HCT116 (cell line): Measurements from ENCODE around the gene RAB31. TPM values are rescaled to one million over a fixed set of nuclear protein-coding genes. Genes with fewer than 3 reads are reported as not detected.

Experiments
- ATAC-seq: fragments of 200-7000 bp; cut with Tn5 transposase; 2 replicates; pipeline ENCODE4 v1.9.1; 2020; ENCODE audit warnings: mild to moderate bottlenecking, moderate library complexity
- BruUV-seq: library from RNA; stranded (reverse); fragments of 400-500 nt; replicated peaks from 2 replicates; lab custom pipeline; 2021; lab: Mats Ljungman, UMichigan
- CTCF ChIA-PET: fragments of 300-600 bp; sonication (Branson Sonifier 250); formaldehyde crosslinking; loops from one replicate; lab custom pipeline; 2021; ENCODE audit warnings: antibody characterized with exemption; lab: Charles Lee
- POLR2A ChIA-PET: fragments of 300-600, 350-600 bp; sonication (Branson Sonifier 250); formaldehyde crosslinking; loops from one replicate; lab custom pipeline; 2021; ENCODE audit warnings: antibody characterized with exemption; lab: Charles Lee
- RAD21 ChIA-PET, 2 experiments: fragments of 300-600 bp; sonication (Branson Sonifier 250); formaldehyde crosslinking; loops; one replicate each; lab custom pipeline; 2023; ENCODE audit warnings: low total read pairs in 2 of 2; ENCODE audit not compliant: uncharacterized antibody in 2 of 2, unreplicated experiment in 2 of 2, low non-redundant PET in 1 of 2; lab: Charles Lee
- DNase-seq: peaks from one replicate; pipeline ENCODE4 v3.0.0-alpha.2; 2010; ENCODE audit warnings: low read depth, low spot score
- H2AFZ ChIP-seq: fragments of 200-600 bp; shearing (Covaris generic), sonication (generic); 2 replicates; pipeline ENCODE4 v1.6.1; 2017; ENCODE audit warnings: low read depth, mixed run types, mixed read lengths, antibody characterized with exemption, low read length; ENCODE audit not compliant: poor library complexity, severe bottlenecking
- H3K27ac ChIP-seq: 2 replicates; pipeline ENCODE4 v1.5.1; 2012; ENCODE audit warnings: low read depth, low read length
- H3K27me3 ChIP-seq: fragments of 200-600 bp; sonication (generic); 2 replicates; pipeline ENCODE4 v1.6.1; 2016; ENCODE audit warnings: mixed run types, low read length, mixed read lengths; ENCODE audit not compliant: insufficient read depth
- H3K36me3 ChIP-seq, 2 experiments: fragments of 200-500 bp in 1 of 2; fragments of 200-600 bp in 1 of 2; sonication (Bioruptor generic) in 1 of 2; sonication (generic) in 1 of 2; 2 replicates each; pipeline versions ENCODE4 v1.5.1 to v1.6.1; 2014 to 2016; ENCODE audit warnings: low read length in 2 of 2, inconsistent platforms in 1 of 2, mixed read lengths in 1 of 2, mixed run types in 1 of 2; ENCODE audit not compliant: insufficient read depth in 2 of 2, control insufficient read depth in 1 of 2
- H3K4me1 ChIP-seq, 2 experiments: fragments of 200-600 bp in 1 of 2; sonication (generic) in 1 of 2; 2 replicates each; pipeline versions ENCODE4 v1.5.1 to v1.6.1; 2012 to 2017; ENCODE audit warnings: low read length in 2 of 2, inconsistent platforms in 1 of 2, mild to moderate bottlenecking in 1 of 2, mixed read lengths in 1 of 2, mixed run types in 1 of 2, moderate library complexity in 1 of 2; ENCODE audit not compliant: insufficient read depth in 2 of 2, control insufficient read depth in 1 of 2
- H3K4me2 ChIP-seq: fragments of 200-600 bp; sonication (generic); 2 replicates; pipeline ENCODE4 v1.6.1; 2017; ENCODE audit warnings: mixed run types, low read length, mixed read lengths
- H3K4me3 ChIP-seq, 2 experiments: fragments of 200-600 bp in 1 of 2; sonication (generic) in 1 of 2; replicated peaks in 1 of 2; 2 replicates each; pipeline ENCODE4 v1.5.1; 2011 to 2016; ENCODE audit warnings: low read length in 2 of 2, control low read depth in 1 of 2, low read depth in 1 of 2, mild to moderate bottlenecking in 1 of 2, mixed read lengths in 1 of 2, mixed run types in 1 of 2
- H3K79me2 ChIP-seq: fragments of 200-600 bp; sonication (generic); 2 replicates; pipeline ENCODE4 v1.6.1; 2017; ENCODE audit warnings: mild to moderate bottlenecking, mixed run types, low read length, moderate library complexity, mixed read lengths; ENCODE audit not compliant: insufficient read depth
- H3K9ac ChIP-seq: fragments of 200-600 bp; sonication (generic); 2 replicates; pipeline ENCODE4 v1.6.1; 2016; ENCODE audit warnings: low read length, mixed read lengths
- H3K9me2 ChIP-seq: fragments of 200-600 bp; sonication (generic), shearing (Covaris generic); 2 replicates; pipeline ENCODE4 v1.6.1; 2017; ENCODE audit warnings: mixed run types, mild to moderate bottlenecking, moderate library complexity; ENCODE audit not compliant: insufficient read depth
- H3K9me3 ChIP-seq, 2 experiments: fragments of 200-500 bp in 1 of 2; fragments of 200-600 bp in 1 of 2; sonication (Bioruptor generic) in 1 of 2; sonication (generic) in 1 of 2; 2 replicates each; pipeline ENCODE4 v1.6.1; 2014 to 2017; ENCODE audit warnings: low read length in 2 of 2, mixed read lengths in 2 of 2, inconsistent platforms in 1 of 2, low read depth in 1 of 2, mild to moderate bottlenecking in 1 of 2, mixed run types in 1 of 2, moderate library complexity in 1 of 2; ENCODE audit not compliant: control insufficient read depth in 1 of 2, insufficient read depth in 1 of 2
- H4K20me1 ChIP-seq: fragments of 200-600 bp; sonication (generic), shearing (Covaris generic); 2 replicates; pipeline ENCODE4 v1.6.1; 2017; ENCODE audit warnings: mixed run types, mild to moderate bottlenecking, moderate library complexity; ENCODE audit not compliant: insufficient read depth
- CBX3 ChIP-seq: IDR thresholded peaks from 2 replicates; pipeline ENCODE4 v1.6.1; 2012; ENCODE audit warnings: low read depth
- CEBPB ChIP-seq: IDR thresholded peaks from 2 replicates; pipeline ENCODE4 v1.6.1; 2012; ENCODE audit warnings: low read depth
- EGR1 ChIP-seq: IDR thresholded peaks from 2 replicates; pipeline ENCODE4 v1.6.1; 2012; ENCODE audit warnings: low read depth
- JUND ChIP-seq: IDR thresholded peaks from 2 replicates; pipeline ENCODE4 v1.6.1; 2012
- SP1 ChIP-seq: IDR thresholded peaks from 2 replicates; pipeline ENCODE4 v1.6.1; 2012; ENCODE audit warnings: low read depth
- SRF ChIP-seq: IDR thresholded peaks from 2 replicates; pipeline ENCODE4 v1.6.1; 2012; ENCODE audit warnings: low read depth
- YY1 ChIP-seq: IDR thresholded peaks from 2 replicates; pipeline ENCODE4 v1.6.1; 2011; ENCODE audit warnings: low read length, low read depth, moderate library complexity, mild to moderate bottlenecking; ENCODE audit not compliant: insufficient replicate concordance; ENCODE audit errors: extremely low read depth
- ZFX ChIP-seq: fragments of 450-650 bp; IDR thresholded peaks from 2 replicates; pipeline ENCODE4 v1.6.1; 2017
- ZNF274 ChIP-seq: fragments of 200-500 bp; sonication (Bioruptor generic); IDR thresholded peaks from 2 replicates; pipeline ENCODE4 v1.6.1; 2014; ENCODE audit warnings: mild to moderate bottlenecking, low read depth, low read length, inconsistent platforms
- intact Hi-C: fragments of 100-400 bp; cut with micrococcal nuclease; formaldehyde crosslinking; loops from 2 replicates; pipeline ENCODE4 v1.10.0; 2022
- total RNA-seq: library from RNA; stranded (reverse); gene quantifications from one replicate; pipeline ENCODE4 v1.2.1, GENCODE V29; 2021; ENCODE audit not compliant: unreplicated experiment

Gene RAB31
- total RNA-seq, 1 experiment from 2014 or later: 46.9 TPM

- ChIA-PET RAD21 (no interaction called here), CTCF (no interaction called here), POLR2A (no interaction called here)
- BruUV-seq: no TSS peak
- no peak for TF ChIP-seq SP1
- TF ChIP-seq CEBPB: no peak
- H3K27me3 ChIP-seq: peaks cover 15% of the 10 kb centered on the region; the same call in 1 of the 2 replicates
- H3K9me2 ChIP-seq: no peaks in the 10 kb centered on the region
- intact Hi-C loops: no loop called here
- no peaks in the 10 kb centered on the region; the same call in 1 of the 2 replicates for H3K79me2 ChIP-seq
- peaks cover 3% of the 10 kb centered on the region; the same call in 1 of the 2 replicates for H4K20me1 ChIP-seq
- H3K4me3 ChIP-seq: no peak overlapping the region
- no peak for DNase-seq
- H3K27ac ChIP-seq: no peak overlapping the region
- no peaks in the 10 kb centered on the region for H3K36me3 ChIP-seq
- H3K9ac ChIP-seq: no peak overlapping the region
- no peak for ATAC-seq
- no peak overlapping the region for H3K4me2 ChIP-seq
- no peak overlapping the region for H2AFZ ChIP-seq
- H3K4me1 ChIP-seq: peaks cover 24 to 42% of the 10 kb centered on the region in 2 experiments
- no peaks in the 10 kb centered on the region for H3K9me3 ChIP-seq
Measured at GRCh38 chr18:9734189-9734588, 26.1 kb downstream of the RAB31 start.

GRCh38 chr18:9735238-9735637, 27.1 kb downstream of the RAB31 start:
- no peak for DNase-seq
- H3K27me3 ChIP-seq: peaks cover 15% of the 10 kb centered on the region; the same call in 1 of the 2 replicates
- H2AFZ ChIP-seq: no peak overlapping the region
- no peak for TF ChIP-seq JUND
- TF ChIP-seq YY1: no peak
- TF ChIP-seq ZNF274: no peak
- no peak for TF ChIP-seq CBX3
- TF ChIP-seq SRF: no peak
- TF ChIP-seq ZFX: no peak
- TF ChIP-seq EGR1: no peak
- TF ChIP-seq, all 23 proteins: peak for 0
- intact Hi-C loops: no loop called here
- Histone ChIP-seq H3K4me1 (peaks cover 34 to 53% of the 10 kb centered on the region in 2 experiments), H4K20me1 (peaks cover 3% of the 10 kb centered on the region; the same call in 1 of the 2 replicates), H3K79me2 (no peaks in the 10 kb centered on the region; the same call in 1 of the 2 replicates), H3K9me2 (no peaks in the 10 kb centered on the region), H3K4me2 (no peak overlapping the region), H3K9ac (no peak overlapping the region), H3K9me3 (no peaks in the 10 kb centered on the region), H3K4me3 (no peak overlapping the region), H3K27ac (no peak overlapping the region), H3K36me3 (no peaks in the 10 kb centered on the region)
- ChIA-PET POLR2A (no interaction called here), CTCF (no interaction called here), RAD21 (interaction anchor here in 1 of 2 experiments (0.8 kb wide), 1 partner anchor 13 kb away, joined by 3 read pairs; no protein-coding TSS in a partner anchor)
- BruUV-seq: no TSS peak
- ATAC-seq: no peak
